Stimulated activated CD4-positive, alpha-beta T cell treated with anti-CD3 and anti-CD28 coated beads, Interleukin-4, amount 100 ng/mL, for 24 hours (primary cell): Measurements from ENCODE around the gene SMPD2.

Experiments
- DNase-seq: peaks from one replicate; pipeline ENCODE4 v3.0.0-alpha.2; 2020

The SMPD2 gene

GRCh38 chr6:109461733-109462526 is 21.4 kb downstream of the SMPD2 start:
- DNase-seq, result no peak

GRCh38 chr6:109465772-109466171 is 25.2 kb downstream of the SMPD2 start:
- no peak for DNase-seq

DNA sequence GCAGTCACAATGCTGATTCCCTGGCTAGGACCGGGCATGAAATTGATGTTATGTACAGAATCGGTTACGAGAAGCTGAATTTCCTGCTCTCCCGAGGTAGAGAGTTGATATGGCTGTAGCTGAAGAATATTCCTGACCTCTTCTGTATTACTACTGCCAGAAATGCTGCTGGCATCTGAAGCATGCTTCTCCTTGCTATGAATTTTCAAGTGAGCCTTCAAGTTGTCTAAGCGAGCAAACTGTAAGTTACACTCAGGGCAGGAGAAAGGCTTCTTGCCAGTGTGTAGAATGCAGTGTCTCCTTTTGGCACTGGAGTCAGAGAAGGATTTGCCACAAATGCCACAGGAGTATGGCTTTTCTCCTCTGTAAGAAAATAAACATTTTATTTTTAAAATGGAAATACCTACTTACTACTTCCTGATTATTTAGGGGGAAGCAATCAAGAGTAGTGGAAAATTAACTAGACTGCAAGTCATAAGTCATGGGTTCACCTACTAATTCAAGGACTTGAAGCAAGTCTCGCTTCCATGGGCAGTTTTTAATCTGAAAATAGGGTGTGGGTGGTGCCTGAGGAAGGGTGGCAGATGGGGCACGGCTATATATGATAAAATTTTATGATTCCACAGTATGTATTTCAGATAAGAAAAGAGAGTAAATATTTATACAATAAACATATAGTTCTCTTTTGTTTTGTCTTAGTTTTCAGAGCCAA is 25.8 kb downstream of the SMPD2 start:
- DNase-seq, result no peak

- no peak for DNase-seq
Observed at GRCh38 chr6:109467696-109468095, 27.2 kb downstream of the SMPD2 start.

- no peak for DNase-seq
Observed at GRCh38 chr6:109469591-109470189, 29.2 kb downstream of the SMPD2 start.

DNA sequence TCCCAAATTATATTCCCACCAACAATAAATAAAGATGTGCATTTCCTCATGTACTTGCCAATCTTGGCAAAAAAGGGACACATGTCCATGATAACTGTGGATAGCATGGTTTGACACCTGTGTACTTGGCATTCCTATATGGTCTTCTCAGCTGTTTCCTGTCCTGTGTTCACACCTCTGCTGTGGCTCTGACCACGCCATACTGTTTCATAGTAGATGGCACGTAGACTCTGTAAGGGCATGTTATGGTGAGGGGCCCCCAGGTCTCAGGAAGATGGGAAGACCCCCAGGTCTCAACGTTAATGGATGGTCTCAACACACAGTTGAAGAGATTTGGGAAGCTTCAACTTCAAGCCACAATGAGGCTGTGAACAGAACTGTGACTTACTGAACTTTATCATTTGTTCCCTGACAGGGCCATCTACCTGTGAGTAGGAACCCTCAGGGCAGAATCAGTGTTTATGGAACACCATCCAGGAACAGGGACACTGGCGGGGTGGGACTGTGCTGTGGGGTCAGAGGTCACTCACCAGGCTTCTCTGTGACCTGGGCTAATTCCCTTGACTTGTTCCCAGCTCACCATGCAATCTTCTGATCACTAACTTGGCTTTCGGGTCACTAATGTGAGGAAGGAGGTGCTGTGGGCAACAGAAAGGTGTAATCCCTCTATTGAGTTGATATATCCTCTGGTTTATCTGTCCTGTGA is 30.7 kb downstream of the SMPD2 start:
- no peak for DNase-seq

- no peak for DNase-seq
Observed at GRCh38 chr6:109472132-109472995, 31.8 kb downstream of the SMPD2 start.

- no peak for DNase-seq
Observed at GRCh38 chr6:109473120-109473519, 32.6 kb downstream of the SMPD2 start.

DNA sequence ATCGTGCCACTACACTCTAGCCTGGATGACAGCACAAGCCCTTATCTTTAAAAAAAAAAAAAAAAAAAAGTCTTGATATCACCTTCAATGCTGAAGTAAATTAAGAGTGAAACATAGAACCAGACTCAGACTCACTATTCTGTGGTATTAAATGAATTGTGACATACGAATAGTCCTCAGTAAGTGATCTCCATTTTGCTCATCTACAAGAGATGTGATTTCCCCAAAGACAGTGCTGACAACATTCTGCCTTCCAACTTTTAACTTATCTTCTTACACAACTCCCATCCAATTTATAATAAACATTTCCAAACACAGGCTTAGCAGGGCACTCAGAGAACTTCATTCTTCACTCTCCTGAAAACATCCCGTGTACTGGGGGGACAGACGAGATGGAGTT is 34.5 kb downstream of the SMPD2 start:
- DNase-seq, result no peak

DNA sequence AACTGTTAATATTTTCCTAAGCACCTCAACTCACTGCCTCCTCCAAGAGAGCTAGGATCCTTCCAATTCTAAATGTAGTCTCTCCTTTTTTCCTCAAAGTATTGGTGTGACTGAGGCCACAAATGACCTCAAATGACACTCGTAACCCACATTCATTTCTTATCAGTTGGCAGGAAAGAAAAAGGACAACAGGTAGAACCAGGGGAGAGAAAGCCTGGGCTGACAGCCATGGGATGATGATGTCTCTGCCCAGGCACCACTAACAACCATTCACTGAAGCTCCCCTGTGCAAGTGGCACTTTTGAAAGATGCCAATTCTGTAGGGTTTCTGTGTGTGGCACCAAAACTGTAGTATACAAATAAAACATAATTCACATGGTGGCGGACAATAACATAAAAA is 35.1 kb downstream of the SMPD2 start:
- no peak for DNase-seq

DNA sequence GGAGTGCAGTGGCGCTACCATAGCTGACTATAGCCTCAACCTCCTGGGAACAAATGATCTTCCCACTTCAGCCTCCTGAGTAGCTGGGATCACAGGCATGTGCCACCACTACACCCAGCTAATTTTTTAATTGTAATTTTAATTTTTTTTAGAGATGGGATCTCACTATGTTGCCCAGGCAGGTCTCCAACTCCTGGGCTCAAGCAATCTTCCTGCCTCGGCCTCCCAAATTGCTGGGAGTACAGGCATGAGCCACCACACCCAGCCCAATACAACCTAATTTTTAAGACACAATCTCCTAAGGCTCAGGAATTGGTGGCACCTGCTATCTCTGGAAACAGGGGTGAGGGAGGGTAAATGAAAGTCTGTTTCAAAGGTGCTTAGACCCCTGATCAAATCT is 36.7 kb downstream of the SMPD2 start:
- no peak for DNase-seq

DNA sequence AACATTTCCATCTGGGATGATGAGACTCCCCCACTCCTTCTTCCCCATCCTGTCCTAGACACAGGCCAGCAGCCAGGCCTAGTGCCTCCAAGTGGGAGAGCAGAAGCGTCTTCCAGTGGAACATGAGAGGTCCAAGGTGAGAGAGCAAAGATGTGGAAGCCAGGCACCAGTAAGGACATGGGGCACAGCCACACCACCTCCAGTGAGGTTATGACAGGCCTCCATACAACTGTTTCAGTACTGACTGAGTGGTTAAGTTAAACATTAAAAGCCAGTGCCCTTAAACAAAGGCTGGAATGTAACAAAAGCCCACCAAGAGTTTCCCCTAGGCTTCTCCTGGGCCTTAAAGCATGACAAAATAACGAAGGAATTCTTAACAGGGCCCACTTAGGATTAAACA is 37.2 kb downstream of the SMPD2 start:
- DNase-seq, result no peak

- no peak for DNase-seq
Observed at GRCh38 chr6:109478222-109478805, 37.8 kb downstream of the SMPD2 start.

DNA sequence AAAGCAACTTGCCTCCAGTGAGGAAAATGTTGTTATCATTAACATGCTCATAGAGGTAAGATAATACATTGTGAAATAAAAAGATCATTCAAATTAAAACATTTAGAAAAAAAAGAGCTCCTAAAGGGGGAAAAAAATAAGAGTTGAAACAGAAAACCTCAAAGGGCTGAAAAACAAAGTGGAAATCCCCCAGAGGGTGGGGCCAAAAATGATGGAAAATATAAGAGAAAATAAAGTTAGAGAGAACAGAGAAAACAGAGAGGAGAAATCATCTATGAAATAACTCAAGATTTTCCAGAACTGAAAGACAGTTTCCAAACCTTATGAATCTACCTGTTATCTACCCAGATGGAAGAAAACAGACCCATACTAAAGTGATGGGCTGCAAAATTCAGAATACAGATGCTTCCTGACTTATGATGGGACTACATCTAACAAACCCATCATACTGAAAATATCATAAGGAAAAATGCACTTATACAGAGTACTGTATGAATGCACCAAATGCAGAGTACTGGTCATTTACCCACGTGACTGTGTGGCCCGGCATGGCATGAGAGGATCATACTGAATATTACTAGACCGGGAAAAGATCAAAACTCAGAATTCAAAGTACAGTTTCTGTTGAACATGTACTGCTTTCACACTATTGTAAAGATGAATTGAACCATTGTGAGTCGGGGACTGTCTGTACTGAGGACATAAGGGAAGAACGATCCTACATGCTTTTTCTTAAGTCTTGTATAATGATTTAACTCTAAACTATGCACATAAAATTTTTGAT is 38.5 kb downstream of the SMPD2 start:
- peak; percentile 40 for DNase-seq

- DNase-seq, result no peak
Observed at GRCh38 chr6:109480993-109481480, 40.5 kb downstream of the SMPD2 start.

- peak; percentile 86 for DNase-seq
Observed at GRCh38 chr6:109482905-109483734, 42.6 kb downstream of the SMPD2 start, which contains the start of gene ZBTB24. TSS of gene ZBTB24 (minus strand) at chr6:109483219. CDS start at chr6:109482026, 1,193 bp downstream.

GRCh38 chr6:109483735-109484057 is 43.2 kb downstream of the SMPD2 start:
- DNase-seq, result no peak

DNA sequence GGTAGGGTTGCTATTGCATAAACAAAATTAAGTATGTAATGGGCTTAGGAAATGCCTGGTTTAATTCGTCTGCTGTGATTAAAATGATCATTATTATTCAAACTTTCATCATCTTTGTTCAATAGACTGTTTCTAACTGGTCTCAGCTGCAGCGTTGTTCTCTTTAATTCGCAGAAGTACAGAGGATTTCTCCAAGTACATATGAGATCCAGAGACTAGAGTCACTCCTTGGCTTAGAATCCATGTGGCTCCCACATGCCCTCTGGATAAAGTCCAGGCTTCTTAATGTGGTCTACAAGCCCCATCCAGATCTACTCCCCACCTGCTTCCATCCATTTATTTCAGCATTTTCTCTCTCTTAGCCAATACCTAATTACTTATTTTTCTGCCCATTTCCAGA is 43.6 kb downstream of the SMPD2 start:
- no peak for DNase-seq

GRCh38 chr6:109485266-109485935 is 44.9 kb downstream of the SMPD2 start:
- no peak for DNase-seq
